ENCODE measurements around the gene CTNNA1.
"Not testable (repeated sequence)": the region's sequence is repeated elsewhere in the genome, so short reads cannot be mapped to it uniquely, and the experiment has no call there.

DNA sequence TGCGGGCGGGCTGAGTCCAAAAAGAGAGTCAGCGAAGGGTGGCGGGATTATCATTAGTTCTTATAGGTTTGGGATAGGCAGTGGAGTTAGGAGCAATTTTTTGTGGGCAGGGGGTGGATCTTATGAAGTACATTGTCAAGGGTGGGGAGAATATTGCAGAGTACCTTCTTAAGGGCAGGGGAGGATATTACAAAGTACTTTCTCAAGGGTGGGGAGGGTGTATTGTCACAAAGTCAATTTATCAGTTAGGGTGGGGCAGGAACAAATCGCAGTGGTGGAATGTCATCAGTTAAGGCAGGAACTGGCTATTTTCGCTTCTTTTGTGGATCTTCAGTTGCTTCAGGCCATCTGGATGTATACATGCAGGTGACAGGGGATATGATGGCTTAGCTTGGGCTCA is 81.6 kb downstream of the CTNNA1 start:
- TF ChIP-seq, protein P1, sequence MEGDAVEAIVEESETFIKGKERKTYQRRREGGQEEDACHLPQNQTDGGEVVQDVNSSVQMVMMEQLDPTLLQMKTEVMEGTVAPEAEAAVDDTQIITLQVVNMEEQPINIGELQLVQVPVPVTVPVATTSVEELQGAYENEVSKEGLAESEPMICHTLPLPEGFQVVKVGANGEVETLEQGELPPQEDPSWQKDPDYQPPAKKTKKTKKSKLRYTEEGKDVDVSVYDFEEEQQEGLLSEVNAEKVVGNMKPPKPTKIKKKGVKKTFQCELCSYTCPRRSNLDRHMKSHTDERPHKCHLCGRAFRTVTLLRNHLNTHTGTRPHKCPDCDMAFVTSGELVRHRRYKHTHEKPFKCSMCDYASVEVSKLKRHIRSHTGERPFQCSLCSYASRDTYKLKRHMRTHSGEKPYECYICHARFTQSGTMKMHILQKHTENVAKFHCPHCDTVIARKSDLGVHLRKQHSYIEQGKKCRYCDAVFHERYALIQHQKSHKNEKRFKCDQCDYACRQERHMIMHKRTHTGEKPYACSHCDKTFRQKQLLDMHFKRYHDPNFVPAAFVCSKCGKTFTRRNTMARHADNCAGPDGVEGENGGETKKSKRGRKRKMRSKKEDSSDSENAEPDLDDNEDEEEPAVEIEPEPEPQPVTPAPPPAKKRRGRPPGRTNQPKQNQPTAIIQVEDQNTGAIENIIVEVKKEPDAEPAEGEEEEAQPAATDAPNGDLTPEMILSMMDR (conservative IDR thresholded peaks at IDR 0.05; ENCODE audit: low read length), result not testable (repeated sequence)
- not testable (repeated sequence) for TF ChIP-seq EZH2phosphoT487 (IDR thresholded peaks at IDR 0.05; ENCODE audit: borderline replicate concordance)
